Astrocyte (in vitro differentiated cells and primary cell): Measurements from ENCODE around the gene FAM124B. TPM values are rescaled to one million over a fixed set of nuclear protein-coding genes. Genes with fewer than 3 reads are reported as not detected.
"Not testable (repeated sequence)": the region's sequence is repeated elsewhere in the genome, so short reads cannot be mapped to it uniquely, and the experiment has no call there.

Experiments
- DNase-seq: peaks from one replicate; pipeline ENCODE4 v3.0.0-alpha.2; 2010; ENCODE audit warnings: low read depth
- FAIRE-seq: peaks from 2 replicates; lab custom pipeline; 2011; peaks lifted over from hg19 to GRCh38; lab: Jason Lieb, UNC
- H2AFZ ChIP-seq: 2 replicates; pipeline ENCODE4 v1.6.0; 2012; ENCODE audit warnings: low read depth, low read length, inconsistent platforms
- H3K27ac ChIP-seq: 2 replicates; pipeline ENCODE4 v1.5.1; 2011; ENCODE audit warnings: low read depth, low read length, inconsistent platforms
- H3K27me3 ChIP-seq: 2 replicates; pipeline ENCODE4 v1.6.0; 2011; ENCODE audit warnings: low read length, inconsistent platforms; ENCODE audit not compliant: insufficient read depth
- H3K36me3 ChIP-seq: 2 replicates; pipeline ENCODE4 v1.5.1; 2011; ENCODE audit warnings: low read length, inconsistent platforms; ENCODE audit not compliant: insufficient read depth
- H3K4me1 ChIP-seq: 2 replicates; pipeline ENCODE4 v1.5.1; 2011; ENCODE audit warnings: low read length, inconsistent platforms; ENCODE audit not compliant: insufficient read depth
- H3K4me2 ChIP-seq: 2 replicates; pipeline ENCODE4 v1.6.0; 2012; ENCODE audit warnings: low read length, inconsistent platforms
- H3K4me3 ChIP-seq: 2 replicates; pipeline ENCODE4 v1.5.1; 2011; ENCODE audit warnings: low read depth, mild to moderate bottlenecking, low read length, inconsistent platforms; ENCODE audit not compliant: insufficient read depth
- H3K79me2 ChIP-seq: 2 replicates; pipeline ENCODE4 v1.6.0; 2012; ENCODE audit warnings: mild to moderate bottlenecking, low read length, inconsistent platforms; ENCODE audit not compliant: insufficient read depth
- H3K9ac ChIP-seq: 2 replicates; pipeline ENCODE4 v1.6.0; 2012; ENCODE audit warnings: mild to moderate bottlenecking, low read length, inconsistent platforms
- H3K9me3 ChIP-seq: 2 replicates; pipeline ENCODE4 v1.5.1; 2012; ENCODE audit warnings: low read depth, mild to moderate bottlenecking, low read length, inconsistent platforms; ENCODE audit not compliant: insufficient read depth
- H4K20me1 ChIP-seq: 2 replicates; pipeline ENCODE4 v1.6.0; 2012; ENCODE audit warnings: low read length, inconsistent platforms; ENCODE audit not compliant: insufficient read depth
- H3K27ac Mint-ChIP-seq: one replicate; pipeline ENCODE4 v1.8.0; 2021; ENCODE audit warnings: mild to moderate bottlenecking, mixed read lengths; ENCODE audit not compliant: unreplicated experiment
- H3K27me3 Mint-ChIP-seq: one replicate; pipeline ENCODE4 v1.8.0; 2021; ENCODE audit warnings: low read depth, mixed read lengths; ENCODE audit not compliant: unreplicated experiment
- H3K36me3 Mint-ChIP-seq: one replicate; pipeline ENCODE4 v1.8.0; 2021; ENCODE audit warnings: low read depth, mixed read lengths; ENCODE audit not compliant: unreplicated experiment
- H3K4me1 Mint-ChIP-seq: one replicate; pipeline ENCODE4 v1.8.0; 2021; ENCODE audit warnings: low read depth, mixed read lengths; ENCODE audit not compliant: unreplicated experiment
- H3K4me3 Mint-ChIP-seq: one replicate; pipeline ENCODE4 v1.8.0; 2021; ENCODE audit warnings: mild to moderate bottlenecking, moderate library complexity, mixed read lengths; ENCODE audit not compliant: unreplicated experiment
- H3K9me3 Mint-ChIP-seq: one replicate; pipeline ENCODE4 v1.8.0; 2021; ENCODE audit warnings: mild to moderate bottlenecking, mixed read lengths; ENCODE audit not compliant: unreplicated experiment
- EZH2 ChIP-seq: IDR thresholded peaks from 2 replicates; pipeline ENCODE4 v1.6.1; 2012; ENCODE audit warnings: mild to moderate bottlenecking, low read length, inconsistent platforms; ENCODE audit not compliant: insufficient read depth
- total RNA-seq: library from RNA; stranded (reverse); gene quantifications from 2 replicates; pipeline ENCODE4 v1.2.1, GENCODE V29; 2021
- TF ChIP-seq, protein P1 (sequence below): IDR thresholded peaks from 2 replicates; pipeline ENCODE4 v1.5.1; 2011; ENCODE audit warnings: low read depth, mild to moderate bottlenecking, inconsistent platforms, low read length, moderate library complexity; ENCODE audit not compliant: insufficient read depth

Gene FAM124B
- total RNA-seq, 1 donor from 2014 or later, result not detected

DNA sequence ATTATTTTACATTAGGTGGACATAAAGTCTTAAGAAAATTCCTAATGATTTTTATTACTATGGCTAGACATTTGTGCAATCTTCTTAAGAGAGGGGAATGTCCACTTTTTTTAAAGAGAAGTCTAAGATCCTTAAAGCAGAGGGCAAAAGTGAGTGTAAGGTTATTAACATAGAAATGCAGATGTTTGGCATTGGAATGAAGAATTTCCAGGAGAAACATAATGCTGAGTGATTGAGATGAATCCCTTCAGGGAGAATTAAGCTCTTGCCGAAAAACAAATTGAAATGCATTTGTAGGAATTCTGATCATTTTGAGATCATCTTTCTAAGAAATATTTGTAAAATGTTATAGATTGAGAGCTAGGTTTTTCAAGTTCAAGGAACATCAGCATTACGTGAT is 15.0 kb downstream of the FAM124B start:
- H3K4me1 ChIP-seq, result no peaks in the 10 kb centered on the region
- Mint-ChIP-seq H3K4me3 (no peak overlapping the region), H3K27me3 (peaks cover 9% of the 10 kb centered on the region), H3K27ac (no peak overlapping the region), H3K4me1 (no peaks in the 10 kb centered on the region), H3K36me3 (no peaks in the 10 kb centered on the region), H3K9me3 (no peaks in the 10 kb centered on the region)
- no peaks in the 10 kb centered on the region for H3K27me3 ChIP-seq
- H3K36me3 ChIP-seq, result no peaks in the 10 kb centered on the region
- H3K4me3 ChIP-seq, result no peak overlapping the region
- no peak for TF ChIP-seq EZH2
- TF ChIP-seq, protein P1, sequence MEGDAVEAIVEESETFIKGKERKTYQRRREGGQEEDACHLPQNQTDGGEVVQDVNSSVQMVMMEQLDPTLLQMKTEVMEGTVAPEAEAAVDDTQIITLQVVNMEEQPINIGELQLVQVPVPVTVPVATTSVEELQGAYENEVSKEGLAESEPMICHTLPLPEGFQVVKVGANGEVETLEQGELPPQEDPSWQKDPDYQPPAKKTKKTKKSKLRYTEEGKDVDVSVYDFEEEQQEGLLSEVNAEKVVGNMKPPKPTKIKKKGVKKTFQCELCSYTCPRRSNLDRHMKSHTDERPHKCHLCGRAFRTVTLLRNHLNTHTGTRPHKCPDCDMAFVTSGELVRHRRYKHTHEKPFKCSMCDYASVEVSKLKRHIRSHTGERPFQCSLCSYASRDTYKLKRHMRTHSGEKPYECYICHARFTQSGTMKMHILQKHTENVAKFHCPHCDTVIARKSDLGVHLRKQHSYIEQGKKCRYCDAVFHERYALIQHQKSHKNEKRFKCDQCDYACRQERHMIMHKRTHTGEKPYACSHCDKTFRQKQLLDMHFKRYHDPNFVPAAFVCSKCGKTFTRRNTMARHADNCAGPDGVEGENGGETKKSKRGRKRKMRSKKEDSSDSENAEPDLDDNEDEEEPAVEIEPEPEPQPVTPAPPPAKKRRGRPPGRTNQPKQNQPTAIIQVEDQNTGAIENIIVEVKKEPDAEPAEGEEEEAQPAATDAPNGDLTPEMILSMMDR, result no peak
- H3K27ac ChIP-seq, result no peak overlapping the region
- no peak for FAIRE-seq
- no peak overlapping the region for H3K4me2 ChIP-seq
- DNase-seq, result no peak
- no peak overlapping the region for H2AFZ ChIP-seq
- H3K79me2 ChIP-seq, result no peaks in the 10 kb centered on the region
- H3K9ac ChIP-seq, result no peak overlapping the region
- H4K20me1 ChIP-seq, result no peaks in the 10 kb centered on the region
- H3K9me3 ChIP-seq, result no peaks in the 10 kb centered on the region

DNA sequence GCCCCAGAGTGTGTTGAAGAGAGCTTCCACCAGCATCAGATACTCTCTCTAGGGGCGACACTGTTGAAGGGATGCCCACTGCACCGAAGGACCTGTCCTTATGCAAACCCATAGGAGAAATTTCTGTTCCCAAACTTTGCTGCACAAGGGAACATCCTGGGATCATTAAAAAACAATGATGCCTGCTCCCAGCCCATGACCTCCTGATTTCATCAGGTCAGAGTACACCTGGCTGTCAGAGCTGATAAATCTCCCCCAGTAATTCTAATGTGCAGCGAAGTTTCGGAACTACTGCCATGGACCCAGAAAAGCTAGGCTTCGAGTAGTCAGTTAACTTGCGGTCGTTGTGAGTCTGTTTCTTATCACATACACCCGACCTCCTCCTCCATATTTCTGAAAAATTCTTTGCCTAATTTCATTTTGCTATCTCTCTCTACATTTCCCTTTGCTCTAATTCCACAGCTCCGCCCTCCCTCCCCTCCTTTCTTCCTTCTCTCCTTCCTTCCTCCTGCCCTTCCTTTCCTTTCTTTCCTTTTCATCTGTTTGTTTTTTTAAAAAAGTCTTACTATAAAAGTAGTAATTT is 18.8 kb downstream of the FAM124B start:
- DNase-seq, result no peak

DNA sequence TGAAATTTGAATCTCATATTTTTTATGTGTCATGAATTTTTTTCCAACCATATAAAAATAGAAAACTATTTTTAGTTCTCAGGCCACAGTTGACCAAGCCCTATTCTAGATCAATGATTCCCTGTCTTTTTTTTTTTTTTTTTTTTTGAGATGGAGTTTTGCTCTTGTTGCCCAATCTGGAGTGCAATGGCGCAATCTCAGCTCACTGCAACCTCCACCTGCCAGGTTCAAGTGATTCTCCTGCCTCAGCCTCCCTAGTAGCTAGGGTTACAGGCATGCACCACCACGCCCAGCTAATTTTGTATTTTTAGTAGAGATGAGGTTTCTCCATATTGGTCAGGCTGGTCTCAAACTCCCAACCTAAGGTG is 19.6 kb downstream of the FAM124B start:
- not testable (repeated sequence) for H3K9me3 Mint-ChIP-seq, H3K36me3 ChIP-seq, H3K9me3 ChIP-seq, H3K27me3 Mint-ChIP-seq, H2AFZ ChIP-seq, H3K4me2 ChIP-seq, FAIRE-seq, H3K27ac Mint-ChIP-seq, DNase-seq, H3K79me2 ChIP-seq, H3K4me1 ChIP-seq, H3K4me1 Mint-ChIP-seq, H3K4me3 ChIP-seq, H3K4me3 Mint-ChIP-seq, H3K27me3 ChIP-seq, H4K20me1 ChIP-seq, H3K9ac ChIP-seq, H3K27ac ChIP-seq, H3K36me3 Mint-ChIP-seq

More for the DNA sequence above, 18.8 kb downstream of the FAM124B start:
- H3K27me3 ChIP-seq, result no peaks in the 10 kb centered on the region
- no peak for FAIRE-seq
- Mint-ChIP-seq H3K36me3 (no peaks in the 10 kb centered on the region), H3K4me3 (no peak overlapping the region), H3K4me1 (no peaks in the 10 kb centered on the region), H3K9me3 (no peaks in the 10 kb centered on the region), H3K27ac (no peak overlapping the region), H3K27me3 (peaks cover 7% of the 10 kb centered on the region)
- no peak overlapping the region for H3K4me2 ChIP-seq
- no peaks in the 10 kb centered on the region for H3K9me3 ChIP-seq
- H3K36me3 ChIP-seq, result no peaks in the 10 kb centered on the region
- no peak overlapping the region for H2AFZ ChIP-seq
- H3K27ac ChIP-seq, result no peak overlapping the region
- H3K79me2 ChIP-seq, result no peaks in the 10 kb centered on the region
- no peak overlapping the region for H3K9ac ChIP-seq
- TF ChIP-seq, protein P1, result no peak
- TF ChIP-seq EZH2, result no peak
- no peaks in the 10 kb centered on the region for H3K4me1 ChIP-seq
- no peaks in the 10 kb centered on the region for H4K20me1 ChIP-seq
- no peak overlapping the region for H3K4me3 ChIP-seq
